Coronary artery (tissue), 2 donors: ENCODE data around the gene RASAL1.

Experiments
- DNase-seq: peaks from one replicate; pipeline ENCODE4 v3.0.0-alpha.2; 2017; ENCODE audit warnings: low spot score
- H3K27ac ChIP-seq, 2 donors: fragments of 200-600 bp; sonication (generic); one replicate each; pipeline ENCODE4 v1.5.1; 2016 to 2019
- H3K4me3 ChIP-seq: fragments of 200-600 bp; sonication (generic); 2 replicates; pipeline ENCODE4 v1.5.1; 2016; ENCODE audit warnings: mild to moderate bottlenecking, moderate library complexity
- TF ChIP-seq, protein P1 (sequence below): fragments of 200-600 bp; sonication (generic); IDR thresholded peaks from one replicate; pipeline ENCODE4 v1.5.1; 2019; ENCODE audit warnings: antibody characterized with exemption

The RASAL1 gene, protein sequence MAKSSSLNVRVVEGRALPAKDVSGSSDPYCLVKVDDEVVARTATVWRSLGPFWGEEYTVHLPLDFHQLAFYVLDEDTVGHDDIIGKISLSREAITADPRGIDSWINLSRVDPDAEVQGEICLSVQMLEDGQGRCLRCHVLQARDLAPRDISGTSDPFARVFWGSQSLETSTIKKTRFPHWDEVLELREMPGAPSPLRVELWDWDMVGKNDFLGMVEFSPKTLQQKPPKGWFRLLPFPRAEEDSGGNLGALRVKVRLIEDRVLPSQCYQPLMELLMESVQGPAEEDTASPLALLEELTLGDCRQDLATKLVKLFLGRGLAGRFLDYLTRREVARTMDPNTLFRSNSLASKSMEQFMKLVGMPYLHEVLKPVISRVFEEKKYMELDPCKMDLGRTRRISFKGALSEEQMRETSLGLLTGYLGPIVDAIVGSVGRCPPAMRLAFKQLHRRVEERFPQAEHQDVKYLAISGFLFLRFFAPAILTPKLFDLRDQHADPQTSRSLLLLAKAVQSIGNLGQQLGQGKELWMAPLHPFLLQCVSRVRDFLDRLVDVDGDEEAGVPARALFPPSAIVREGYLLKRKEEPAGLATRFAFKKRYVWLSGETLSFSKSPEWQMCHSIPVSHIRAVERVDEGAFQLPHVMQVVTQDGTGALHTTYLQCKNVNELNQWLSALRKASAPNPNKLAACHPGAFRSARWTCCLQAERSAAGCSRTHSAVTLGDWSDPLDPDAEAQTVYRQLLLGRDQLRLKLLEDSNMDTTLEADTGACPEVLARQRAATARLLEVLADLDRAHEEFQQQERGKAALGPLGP

DNA sequence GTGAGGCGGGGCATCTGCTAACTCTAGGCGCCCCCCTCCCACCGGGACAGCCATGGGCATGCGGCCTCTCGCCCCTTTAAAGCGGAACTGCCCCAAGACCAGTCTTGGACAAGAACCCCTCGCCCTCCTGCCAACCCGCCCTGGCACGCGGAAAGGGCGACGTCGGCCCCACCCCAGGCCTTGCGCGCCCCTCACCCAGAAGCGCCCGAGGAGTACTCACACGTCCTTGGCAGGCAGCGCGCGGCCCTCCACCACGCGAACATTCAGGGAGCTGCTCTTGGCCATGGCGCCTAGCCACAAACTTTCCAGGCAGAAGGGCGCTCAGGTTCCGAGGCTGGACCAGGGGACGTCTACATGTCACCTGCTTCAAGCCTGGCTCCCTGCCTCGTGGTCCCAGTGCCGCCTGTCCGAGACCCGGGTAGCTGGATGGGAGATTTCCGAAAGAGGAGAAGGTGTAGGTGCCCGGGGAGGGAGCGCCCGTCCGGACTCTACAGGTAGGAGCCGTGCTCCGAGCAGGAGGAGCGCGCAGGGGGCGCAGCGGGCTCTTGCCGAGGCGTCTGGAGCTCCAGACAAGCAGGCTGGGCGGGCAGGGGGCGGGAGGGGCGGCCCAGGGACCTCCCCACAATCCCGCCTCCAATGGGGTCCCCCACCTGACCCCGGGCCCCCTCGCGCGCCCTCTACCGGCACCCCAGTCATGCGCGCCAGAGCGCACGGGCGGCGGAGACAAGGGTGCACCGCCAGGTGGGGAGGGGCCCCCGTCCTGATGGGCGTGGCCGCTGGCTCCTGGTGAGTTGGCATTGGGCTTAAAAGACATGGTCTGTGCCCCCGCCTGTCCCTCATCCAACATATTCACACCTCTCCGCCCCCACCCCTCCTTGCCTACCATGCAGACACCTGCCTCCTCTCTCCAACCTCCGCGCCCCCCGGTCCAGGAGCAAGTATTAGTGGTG, at the start of gene RASAL1:
Gene RASAL1 (minus strand): TSS at position 584 of the 950 bp plus-strand sequence. CDS start 299 bp downstream, at position 285.
- TF ChIP-seq, protein P1, sequence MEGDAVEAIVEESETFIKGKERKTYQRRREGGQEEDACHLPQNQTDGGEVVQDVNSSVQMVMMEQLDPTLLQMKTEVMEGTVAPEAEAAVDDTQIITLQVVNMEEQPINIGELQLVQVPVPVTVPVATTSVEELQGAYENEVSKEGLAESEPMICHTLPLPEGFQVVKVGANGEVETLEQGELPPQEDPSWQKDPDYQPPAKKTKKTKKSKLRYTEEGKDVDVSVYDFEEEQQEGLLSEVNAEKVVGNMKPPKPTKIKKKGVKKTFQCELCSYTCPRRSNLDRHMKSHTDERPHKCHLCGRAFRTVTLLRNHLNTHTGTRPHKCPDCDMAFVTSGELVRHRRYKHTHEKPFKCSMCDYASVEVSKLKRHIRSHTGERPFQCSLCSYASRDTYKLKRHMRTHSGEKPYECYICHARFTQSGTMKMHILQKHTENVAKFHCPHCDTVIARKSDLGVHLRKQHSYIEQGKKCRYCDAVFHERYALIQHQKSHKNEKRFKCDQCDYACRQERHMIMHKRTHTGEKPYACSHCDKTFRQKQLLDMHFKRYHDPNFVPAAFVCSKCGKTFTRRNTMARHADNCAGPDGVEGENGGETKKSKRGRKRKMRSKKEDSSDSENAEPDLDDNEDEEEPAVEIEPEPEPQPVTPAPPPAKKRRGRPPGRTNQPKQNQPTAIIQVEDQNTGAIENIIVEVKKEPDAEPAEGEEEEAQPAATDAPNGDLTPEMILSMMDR, result no peak
- DNase-seq, result no peak
- no peak within 1 kb of the TSS for H3K4me3 ChIP-seq
- no peak within 1 kb of the TSS for H3K27ac ChIP-seq

DNA sequence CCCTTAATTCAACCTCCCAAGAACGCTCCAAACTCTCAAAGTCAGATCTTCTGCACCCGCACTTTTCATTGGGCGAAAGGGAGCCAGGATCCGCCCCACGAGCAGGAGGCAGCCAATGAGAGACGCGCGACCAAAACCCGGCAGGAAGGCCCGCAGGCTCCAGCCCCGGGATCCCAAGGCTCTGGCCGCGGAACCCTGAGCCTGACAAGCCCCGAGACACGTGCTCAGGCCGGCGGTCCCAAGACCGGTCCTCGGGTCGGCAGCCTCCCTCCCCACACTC, 49.3 kb upstream of the RASAL1 start:
- H3K27ac ChIP-seq, result peak overlapping the region; percentile 84 to 88
- peak overlapping the region; percentile 76 for H3K4me3 ChIP-seq
- no peak for DNase-seq
- TF ChIP-seq, protein P1, result no peak

DNA sequence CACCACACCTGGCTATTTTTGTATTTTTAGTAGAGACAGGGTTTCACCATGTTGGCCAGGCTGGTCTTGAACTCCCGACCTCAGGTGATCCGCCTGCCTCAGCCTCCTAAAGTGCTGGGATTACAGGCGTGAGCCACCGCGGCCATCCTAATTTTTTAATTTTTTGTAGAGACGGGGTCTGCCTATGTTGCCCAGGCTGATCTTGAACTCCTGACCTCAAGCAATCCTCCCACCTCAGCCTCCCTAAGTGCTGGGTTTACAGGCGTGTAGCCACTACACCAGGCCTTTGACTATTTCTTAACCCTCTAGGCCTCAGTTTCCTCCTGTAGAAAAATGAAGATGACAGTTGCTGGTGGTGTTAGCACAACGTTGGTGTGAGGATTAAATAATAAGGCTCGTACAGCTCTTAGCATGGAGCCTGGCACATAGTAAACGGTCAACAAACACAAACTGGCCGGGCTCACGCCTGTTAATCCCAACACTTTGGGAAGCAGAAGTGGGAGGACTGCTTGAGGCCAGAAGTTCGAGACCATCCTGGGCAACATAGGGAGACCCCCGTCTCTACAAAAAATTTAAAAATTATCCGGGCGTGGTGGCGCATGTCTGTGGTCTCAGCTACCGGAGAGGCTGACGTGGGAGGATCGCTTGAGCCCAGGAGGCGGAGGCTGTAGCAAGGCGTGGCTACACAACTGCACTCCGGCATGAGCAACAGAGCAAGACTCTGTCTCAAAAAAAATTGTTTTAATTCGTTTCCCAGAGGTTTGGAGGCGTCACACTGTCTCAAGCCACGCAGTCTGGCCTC, 48.7 kb upstream of the RASAL1 start:
- DNase-seq, result peak; percentile 83
- TF ChIP-seq, protein P1, result no peak
- Histone ChIP-seq H3K4me3 (peak overlapping the region; percentile 76), H3K27ac (peak overlapping the region; percentile 84 to 88)

DNA sequence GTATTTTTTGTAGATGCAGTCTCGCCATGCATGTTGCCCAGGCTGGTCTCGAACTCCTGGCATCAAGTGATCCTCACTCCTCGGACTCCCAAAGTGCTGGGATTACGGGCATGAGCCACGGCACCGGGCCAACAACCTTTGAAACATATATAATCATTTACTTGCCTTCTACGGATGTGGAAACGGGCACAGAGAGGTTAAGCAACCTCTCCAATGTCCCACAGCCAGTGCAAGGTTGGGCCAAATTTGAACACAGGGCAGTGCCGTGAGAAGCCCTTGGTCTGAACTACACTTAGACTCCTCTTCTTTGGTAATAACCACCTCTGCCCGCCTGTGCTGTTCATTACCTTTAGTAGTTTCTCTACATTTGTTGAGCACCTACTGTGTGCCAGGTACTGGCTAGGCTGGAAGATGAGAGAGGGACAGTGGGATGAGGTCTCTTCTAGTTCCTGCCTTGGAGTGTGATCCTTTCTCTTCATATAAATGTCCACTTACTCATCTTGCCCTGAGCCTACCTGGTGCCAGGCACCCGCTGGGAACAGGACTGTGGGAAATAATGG, 47.5 kb upstream of the RASAL1 start:
- TF ChIP-seq, protein P1, result no peak
- H3K27ac ChIP-seq, result no peak overlapping the region
- no peak for DNase-seq
- no peak overlapping the region for H3K4me3 ChIP-seq

DNA sequence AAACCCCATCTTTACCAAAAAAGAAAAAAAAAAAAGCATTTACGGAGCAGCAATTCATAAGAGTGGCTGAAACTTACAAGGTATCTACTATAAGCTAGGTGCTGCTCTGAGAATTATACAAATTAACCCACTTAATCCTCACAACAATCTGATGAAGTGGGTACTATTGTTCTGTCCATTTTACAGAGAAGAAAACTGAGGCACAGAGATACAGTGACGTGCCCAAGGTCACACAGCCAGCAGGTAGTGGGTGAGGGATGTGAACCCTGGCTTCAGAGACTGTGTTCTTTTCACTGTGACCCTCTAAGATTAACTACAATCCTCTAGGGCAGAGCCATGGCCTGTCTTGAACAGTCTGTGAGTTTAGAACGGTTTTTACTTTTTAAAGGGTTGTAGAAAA, 46.4 kb upstream of the RASAL1 start:
- TF ChIP-seq, protein P1, result no peak
- no peak for DNase-seq
- no peak overlapping the region for H3K27ac ChIP-seq
- H3K4me3 ChIP-seq, result no peak overlapping the region

DNA sequence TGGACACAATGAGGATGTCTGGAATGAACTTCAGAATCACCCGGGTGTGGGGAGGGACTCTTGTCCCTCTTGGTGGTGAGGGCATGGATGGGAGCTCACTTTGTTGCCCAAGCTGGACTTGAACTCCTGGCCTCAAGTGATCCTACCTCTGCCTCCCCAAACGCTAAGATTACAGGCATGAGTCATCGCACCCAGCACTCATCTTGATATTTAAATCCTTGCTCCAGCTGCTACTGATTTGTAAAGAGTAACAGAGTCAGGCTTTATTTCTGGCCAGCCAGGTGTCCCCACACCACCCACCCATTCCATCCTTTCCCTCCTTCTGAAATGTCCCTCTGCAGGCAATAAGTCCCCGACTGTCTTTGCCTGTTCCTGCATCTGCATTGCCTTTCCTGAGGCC, 44.8 kb upstream of the RASAL1 start:
- DNase-seq, result no peak
- TF ChIP-seq, protein P1, result no peak
- no peak overlapping the region for H3K27ac ChIP-seq
- H3K4me3 ChIP-seq, result no peak overlapping the region
